Left hindlimb (tissue), 1 donor: Measurements from ENCODE around the gene JAM2.
A peak's percentile ranks its signal among the peaks of the same experiment; 100 is the strongest.

Experiments
- DNase-seq: peaks from one replicate; pipeline ENCODE4 v3.0.0-alpha.2; 2018

The JAM2 gene

GRCh38 chr21:25722631-25723030, 83.6 kb downstream of the JAM2 start:
- no peak for DNase-seq

- no peak for DNase-seq
These were observed 93.2 kb downstream of the JAM2 start for GRCh38 chr21:25732091-25732760.

- DNase-seq, result no peak
These were observed 95.0 kb downstream of the JAM2 start for GRCh38 chr21:25733859-25734653.

DNA sequence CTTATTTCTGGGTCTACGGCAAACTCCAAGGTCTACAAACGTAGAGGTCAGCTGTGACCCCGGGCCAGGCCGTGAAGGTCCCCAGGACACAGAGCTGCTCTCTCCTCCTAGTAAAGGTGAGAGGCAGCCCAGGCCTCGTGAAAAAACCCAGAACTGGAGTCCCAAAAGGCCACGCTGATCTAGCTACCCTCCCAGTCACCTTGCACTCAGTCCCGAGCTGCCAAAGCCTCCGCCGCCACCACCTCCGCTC, 95.5 kb downstream of the JAM2 start:
- DNase-seq, result no peak

GRCh38 chr21:25734904-25735645, 96.0 kb downstream of the JAM2 start, which contains the start of the genes ATP5PF and GABPA:
Gene ATP5PF, minus strand, starts transcription at chr21:25734904. Its CDS starts 5,110 bp downstream, at chr21:25729794.
Gene GABPA, plus strand, starts transcription at chr21:25734972. Its CDS starts 6,627 bp downstream, at chr21:25741599.
- peak; percentile 97 for DNase-seq

DNA sequence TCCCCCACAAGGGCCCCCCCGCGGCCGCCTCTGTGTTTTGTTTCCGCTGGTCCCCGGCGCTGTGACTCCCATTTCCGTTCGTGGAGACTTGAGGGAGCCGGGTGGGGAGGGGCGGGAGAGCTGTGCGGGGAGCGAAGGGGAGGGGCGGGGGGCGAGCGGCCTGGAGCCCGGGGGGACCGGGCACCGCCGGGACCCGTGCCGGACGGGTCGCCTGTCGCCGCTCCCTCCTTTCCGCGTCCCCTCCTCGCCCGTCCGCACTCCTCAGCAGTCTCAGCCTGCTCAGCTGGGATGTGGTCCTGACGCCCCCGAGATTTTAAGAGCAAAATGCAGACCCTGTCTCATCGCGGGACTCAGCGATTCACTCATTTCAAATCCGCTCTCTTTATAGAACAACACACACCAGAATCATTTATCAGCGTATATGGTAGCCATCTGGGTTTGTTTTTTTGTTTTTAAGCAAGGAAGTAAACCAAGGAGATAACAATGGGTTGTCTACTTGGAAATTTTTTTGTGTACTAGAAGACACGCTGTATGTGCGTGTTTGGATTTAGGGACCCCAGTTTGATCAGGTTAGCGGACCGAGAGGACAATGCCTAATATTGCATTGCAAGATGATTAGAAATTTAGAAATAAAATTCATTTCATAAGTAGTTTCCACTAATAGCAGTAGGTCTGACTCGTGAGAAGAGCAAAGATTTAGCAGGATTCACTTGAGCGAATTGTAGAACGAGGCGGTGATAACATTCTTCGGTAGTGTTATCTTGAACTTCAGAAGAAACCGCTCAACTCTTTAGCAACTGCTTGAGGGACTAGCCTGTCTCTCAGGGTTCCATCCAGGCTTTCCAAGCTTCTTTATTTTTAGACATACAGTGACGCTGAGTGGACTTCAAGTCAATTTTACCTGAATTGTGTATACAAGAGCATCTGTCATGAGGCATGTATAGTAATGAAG, 96.9 kb downstream of the JAM2 start:
- peak; percentile 91 for DNase-seq

- DNase-seq, result no peak
These were observed 98.4 kb downstream of the JAM2 start for GRCh38 chr21:25737421-25737820.

- DNase-seq, result no peak
These were observed 103.8 kb downstream of the JAM2 start for GRCh38 chr21:25742900-25743299.

GRCh38 chr21:25744854-25745253, 105.8 kb downstream of the JAM2 start:
- no peak for DNase-seq

DNA sequence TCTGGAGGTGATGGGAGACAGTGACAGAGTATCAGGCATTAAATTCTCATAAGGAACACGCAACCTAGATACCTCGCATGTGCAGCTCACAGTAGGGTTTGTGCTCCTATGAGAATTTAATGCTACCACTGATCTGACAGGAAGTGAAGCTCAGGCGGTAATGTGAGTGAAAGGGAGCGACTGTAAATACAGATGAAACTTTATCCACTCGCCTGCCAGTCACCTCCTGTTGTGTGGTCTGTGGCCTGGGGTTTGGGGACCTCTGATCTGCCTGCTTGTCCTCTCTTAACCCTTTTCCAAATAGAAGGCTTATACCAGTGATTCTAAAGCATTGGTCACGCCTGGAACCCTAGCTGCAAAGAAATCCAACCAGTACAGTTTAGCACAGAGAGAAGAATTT, 111.0 kb downstream of the JAM2 start:
- peak; percentile 52 for DNase-seq

DNA sequence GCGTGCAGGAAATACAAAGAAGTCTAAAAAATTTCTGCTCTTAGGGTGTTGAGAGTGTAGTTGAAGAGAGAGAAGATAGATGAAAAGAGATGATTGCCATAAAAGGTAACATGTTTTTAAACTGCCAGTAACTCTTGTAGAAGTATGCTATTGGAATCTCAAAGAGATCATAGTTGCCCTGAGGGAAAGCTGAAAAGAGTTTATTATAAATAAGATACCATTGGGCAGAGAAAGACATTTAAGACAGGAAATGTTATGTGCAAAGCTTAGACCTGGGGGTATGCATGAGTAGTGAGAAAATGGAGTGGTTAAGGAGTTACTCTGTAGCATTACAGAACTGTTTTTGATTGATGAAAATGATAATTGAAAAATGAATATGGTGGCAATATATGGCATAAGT, 113.4 kb downstream of the JAM2 start:
- no peak for DNase-seq

- DNase-seq, result no peak
These were observed 117.3 kb downstream of the JAM2 start for GRCh38 chr21:25756190-25756932.

GRCh38 chr21:25757531-25757930, 118.5 kb downstream of the JAM2 start:
- no peak for DNase-seq

GRCh38 chr21:25759573-25759972, 120.5 kb downstream of the JAM2 start:
- no peak for DNase-seq

DNA sequence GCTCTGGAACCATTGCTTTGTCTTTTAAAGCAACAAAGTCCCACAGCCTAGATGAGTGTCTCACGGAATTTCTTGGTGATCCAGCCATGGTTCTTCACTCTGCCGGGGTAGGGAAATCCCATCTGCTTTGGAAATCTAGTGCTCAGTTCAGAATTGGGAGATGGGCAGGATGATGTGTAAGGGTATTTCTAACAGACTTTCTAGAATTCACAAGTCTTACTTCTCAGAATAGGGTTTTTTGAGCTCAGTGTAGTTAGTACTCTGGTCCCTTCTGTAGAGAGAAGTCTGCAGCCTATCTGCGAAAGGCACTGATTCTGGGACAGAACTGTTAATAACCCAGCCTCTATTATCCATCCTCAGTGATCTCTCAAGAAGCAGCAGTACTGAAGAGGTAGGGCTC, 121.0 kb downstream of the JAM2 start:
- no peak for DNase-seq

- no peak for DNase-seq
These were observed 121.6 kb downstream of the JAM2 start for GRCh38 chr21:25760677-25761076.

DNA sequence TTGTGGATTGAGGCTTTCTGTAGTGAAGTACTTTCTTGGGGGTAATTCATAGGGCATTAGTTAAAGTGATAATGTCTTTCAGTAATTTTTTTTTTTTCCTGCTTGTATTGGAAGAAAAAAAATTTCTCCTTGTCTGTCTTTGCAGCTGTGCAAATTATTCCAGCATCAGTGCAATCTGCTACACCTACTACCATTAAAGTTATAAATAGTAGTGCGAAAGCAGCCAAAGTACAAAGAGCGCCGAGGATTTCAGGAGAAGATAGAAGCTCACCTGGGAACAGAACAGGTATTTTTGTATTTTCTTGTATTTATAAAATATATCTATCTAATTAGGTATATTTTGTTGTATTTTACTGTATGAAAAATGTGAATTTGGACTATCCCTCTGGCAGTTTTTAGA, 125.0 kb downstream of the JAM2 start:
- DNase-seq, result no peak
